Measurements from ENCODE around the gene BGN. TPM values are rescaled to one million over a fixed set of nuclear protein-coding genes. Genes with fewer than 3 reads are reported as not detected.

BGN gene
- polyA plus RNA-seq, 4 donors: 170 to 201 (median 195) TPM

- DNase-seq (ENCODE audit: low read depth in 4 of 4, low spot score in 2 of 4): no peak
Observed at GRCh38 chrX:153557618-153558355, 63.0 kb downstream of the BGN start.

Other genes with a start within 250 kb of the BGN start
- gene PNMA6F, start 173.2 kb upstream of the BGN start, polyA plus RNA-seq (ENCODE audit: insufficient read length in 4 of 4): under 1 TPM; 0.06 to 0.32 (median 0.10) TPM
- 10 to 100 TPM; 16.8 to 21.7 (median 19.0) TPM for gene ZNF275, start 160.8 kb upstream of the BGN start, polyA plus RNA-seq (ENCODE audit: insufficient read length in 4 of 4)
- not detected for gene PNMA6E, start 93.6 kb upstream of the BGN start, polyA plus RNA-seq (ENCODE audit: insufficient read length in 4 of 4)
- 1 to 10 TPM in 2 of 4 donors, under 1 TPM in 2; 0.75 to 1.1 (median 0.97) TPM for gene ZFP92, start 83.5 kb upstream of the BGN start, polyA plus RNA-seq (ENCODE audit: insufficient read length in 4 of 4)
- gene TREX2, start 48.9 kb upstream of the BGN start, polyA plus RNA-seq (ENCODE audit: insufficient read length in 4 of 4): under 1 TPM; 0.27 to 0.92 (median 0.61) TPM
- gene HAUS7, start 24.4 kb upstream of the BGN start, polyA plus RNA-seq (ENCODE audit: insufficient read length in 4 of 4): 10 to 100 TPM; 26.7 to 31.9 (median 30.2) TPM
- under 1 TPM; 0.17 to 0.35 (median 0.33) TPM for gene ATP2B3, start 22.7 kb downstream of the BGN start, polyA plus RNA-seq (ENCODE audit: insufficient read length in 4 of 4)
- gene CCNQ, start 104.2 kb downstream of the BGN start, polyA plus RNA-seq (ENCODE audit: insufficient read length in 4 of 4): 10 to 100 TPM; 15.4 to 24.1 (median 19.0) TPM
- gene DUSP9, start 152.2 kb downstream of the BGN start, polyA plus RNA-seq (ENCODE audit: insufficient read length in 4 of 4): 10 to 100 TPM; 53.6 to 63.9 (median 57.1) TPM
- gene PNCK, start 178.8 kb downstream of the BGN start, polyA plus RNA-seq (ENCODE audit: insufficient read length in 4 of 4): 10 to 100 TPM in 2 of 4 donors, 1 to 10 TPM in 2; 6.5 to 13.3 (median 8.9) TPM
- gene SLC6A8, start 192.9 kb downstream of the BGN start, polyA plus RNA-seq (ENCODE audit: insufficient read length in 4 of 4): 10 to 100 TPM; 44.6 to 65.3 (median 54.8) TPM
- gene BCAP31, start 229.4 kb downstream of the BGN start, polyA plus RNA-seq (ENCODE audit: insufficient read length in 4 of 4): 100 to 1,000 TPM; 181 to 197 (median 188) TPM
- gene ABCD1, start 229.9 kb downstream of the BGN start, polyA plus RNA-seq (ENCODE audit: insufficient read length in 4 of 4): 1 to 10 TPM; 7.8 to 9.8 (median 8.8) TPM

Data from left renal cortex interstitium (tissue), 4 donors.